NB4 (cell line): ENCODE results near the gene PWP2.
"Not testable (repeated sequence)": the region's sequence is repeated elsewhere in the genome, so short reads cannot be mapped to it uniquely, and the experiment has no call there.

Source experiments
- CTCF ChIP-seq: IDR thresholded peaks from one replicate; pipeline ENCODE4 v1.5.1; 2012; ENCODE audit warnings: low read depth, low read length
- MAX ChIP-seq: IDR thresholded peaks from 2 replicates; pipeline ENCODE4 v1.6.1; 2011; ENCODE audit warnings: low read depth, low read length
- POLR2A ChIP-seq: IDR thresholded peaks from 2 replicates; pipeline ENCODE4 v1.6.1; 2011; ENCODE audit warnings: mild to moderate bottlenecking; ENCODE audit not compliant: insufficient read length; ENCODE audit errors: extremely low read depth

- TF ChIP-seq CTCF, POLR2A, MAX: not testable (repeated sequence)
Observed at GRCh38 chr21:44144784-44145602, 37.8 kb downstream of the PWP2 start.
